ENCODE data around the gene CAPN2. TPM values are rescaled to one million over a fixed set of nuclear protein-coding genes. Genes with fewer than 3 reads are reported as not detected.

Gene CAPN2
- total RNA-seq, 1 donor from 2014 or later: 62.6 TPM

Other genes with a start within 250 kb of the CAPN2 start
- not detected in 2 replicates for gene CAPN8, start 46.8 kb upstream of the CAPN2 start, total RNA-seq
- 50.4 and 52.9 TPM in 2 replicates for gene TP53BP2, start 133.4 kb downstream of the CAPN2 start, total RNA-seq